HepG2 (cell line): ENCODE results near the gene FAM222B. TPM values are rescaled to one million over a fixed set of nuclear protein-coding genes. Genes with fewer than 3 reads are reported as not detected.

Experiments
- CENPX ChIP-seq: sonication (generic); formaldehyde crosslinking; IDR thresholded peaks from 2 replicates; pipeline ENCODE4 v1.9.0; 2021; ENCODE audit warnings: mild to moderate bottlenecking, missing genetic modification reagents, moderate library complexity
- DNMT1 ChIP-seq: sonication (generic); formaldehyde crosslinking; IDR thresholded peaks from 2 replicates; pipeline ENCODE4 v1.5.1; 2020; ENCODE audit warnings: mild to moderate bottlenecking, missing genetic modification reagents
- HHEX ChIP-seq: IDR thresholded peaks from 2 replicates; pipeline ENCODE4 v1.6.1; 2016; ENCODE audit warnings: control low read depth
- MEIS2 ChIP-seq: sonication (generic); formaldehyde crosslinking; IDR thresholded peaks from 2 replicates; pipeline ENCODE4 v1.9.0; 2021; ENCODE audit warnings: mild to moderate bottlenecking, missing genetic modification reagents
- NFIC ChIP-seq: IDR thresholded peaks from 2 replicates; pipeline ENCODE4 v1.6.1; 2012; ENCODE audit warnings: mild to moderate bottlenecking, low read length, inconsistent platforms
- TERF1 ChIP-seq: sonication (generic); formaldehyde crosslinking; IDR thresholded peaks from 2 replicates; pipeline ENCODE4 v1.8.0; 2022; ENCODE audit warnings: mild to moderate bottlenecking, missing genetic modification reagents, moderate library complexity
- ZFP62 ChIP-seq: sonication (generic); formaldehyde crosslinking; IDR thresholded peaks from 2 replicates; pipeline ENCODE4 v1.4.0; 2020; ENCODE audit warnings: missing genetic modification reagents
- ZNF263 ChIP-seq: sonication (generic); formaldehyde crosslinking; IDR thresholded peaks from 2 replicates; pipeline ENCODE4 v1.4.0; 2020; ENCODE audit warnings: missing genetic modification reagents
- ZNF318 ChIP-seq: sonication (generic); formaldehyde crosslinking; IDR thresholded peaks from 2 replicates; pipeline ENCODE4 v1.4.0; 2020; ENCODE audit warnings: mild to moderate bottlenecking, missing genetic modification reagents
- ZNF691 ChIP-seq: sonication (generic); formaldehyde crosslinking; IDR thresholded peaks from 2 replicates; pipeline ENCODE4 v1.4.0; 2020; ENCODE audit warnings: missing genetic modification reagents, low read depth, mild to moderate bottlenecking, borderline replicate concordance
- polyA plus RNA-seq, 8 experiments: library from polyadenylated mRNA; depleted of rRNA in 3 of 8; stranded (reverse) in 7 of 8; unstranded in 1 of 8; fragments of >200 nt; fragmentation: Illumina TruSeq in 4 of 8; extraction: Trizol in 4 of 8; gene quantifications; 2 replicates each; pipeline versions ENCODE4 v1.2.1 to v1.2.3, GENCODE V29; 2011 to 2016; ENCODE audit warnings: low read depth in 4 of 8, missing spikeins in 1 of 8, mixed read lengths in 1 of 8; ENCODE audit not compliant: insufficient read depth in 1 of 8
- total RNA-seq, 5 experiments: library from RNA; depleted of rRNA; stranded (reverse); fragments of >200 nt; fragmentation: Illumina TruSeq; extraction: Trizol; gene quantifications; 2 replicates each; pipeline ENCODE4 v1.2.3, GENCODE V29; 2016; ENCODE audit warnings: low read depth in 1 of 5
- TF ChIP-seq, protein P1 (sequence below): sonication (generic); formaldehyde crosslinking; IDR thresholded peaks from 2 replicates; pipeline ENCODE4; 2020; ENCODE audit warnings: missing genetic modification reagents, mild to moderate bottlenecking, borderline replicate concordance

FAM222B gene
- total and polyA plus RNA-seq, 2 of the 13 experiments (the other 11 are each of a cell fraction or from before 2014, with no cell fraction given): 3.5 to 7.3 TPM

DNA sequence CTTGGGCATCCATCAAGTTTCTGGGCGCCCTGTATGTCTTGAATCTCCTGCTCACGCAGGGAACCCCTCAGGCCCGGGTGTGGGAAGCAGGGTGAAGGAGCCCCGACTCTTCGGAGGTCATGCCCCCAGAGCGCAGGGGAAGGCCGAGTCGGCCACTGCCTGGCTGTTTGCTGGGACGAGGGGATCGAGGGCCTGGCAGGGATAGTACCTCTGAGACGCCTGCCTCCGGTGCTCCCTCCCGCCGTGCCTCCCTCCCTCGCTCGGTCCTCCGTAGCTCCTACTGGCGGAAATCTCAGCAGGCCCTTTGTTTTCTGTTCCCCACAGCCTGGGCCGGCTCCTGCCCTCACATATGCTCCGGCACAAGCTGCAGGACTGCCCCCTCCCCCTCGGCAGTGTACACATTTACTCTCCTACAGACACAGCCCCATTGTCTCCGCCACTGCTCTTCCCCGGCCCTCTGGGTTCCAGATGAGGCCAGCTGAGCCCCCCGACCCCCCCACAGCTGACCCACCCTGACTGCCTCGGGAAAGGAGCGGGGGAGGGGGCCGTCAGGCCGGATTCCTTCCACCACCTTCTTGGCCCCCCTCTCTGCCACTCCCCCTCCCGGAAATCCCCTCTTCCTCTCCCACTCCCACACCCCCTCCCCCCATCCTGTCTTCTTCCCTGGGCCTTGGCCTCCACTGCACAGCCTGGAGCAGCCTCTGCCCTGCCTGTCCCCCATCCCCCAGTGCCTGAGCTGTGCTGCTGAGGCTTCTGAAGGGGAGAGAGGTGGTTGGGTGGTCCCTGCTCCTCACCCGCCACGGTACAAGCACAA, 97.4 kb downstream of the FAM222B start (continued):
- TF ChIP-seq ZNF318 (CRISPR knock-in tag): no peak; the same call in 1 of the 2 replicates
- TF ChIP-seq NFIC: no peak
- no peak for TF ChIP-seq DNMT1
- TF ChIP-seq ZNF263 (CRISPR knock-in tag): peak; percentile 98
- no peak for TF ChIP-seq MEIS2
- no peak for TF ChIP-seq ZFP62 (CRISPR knock-in tag)
- TF ChIP-seq, protein P1, sequence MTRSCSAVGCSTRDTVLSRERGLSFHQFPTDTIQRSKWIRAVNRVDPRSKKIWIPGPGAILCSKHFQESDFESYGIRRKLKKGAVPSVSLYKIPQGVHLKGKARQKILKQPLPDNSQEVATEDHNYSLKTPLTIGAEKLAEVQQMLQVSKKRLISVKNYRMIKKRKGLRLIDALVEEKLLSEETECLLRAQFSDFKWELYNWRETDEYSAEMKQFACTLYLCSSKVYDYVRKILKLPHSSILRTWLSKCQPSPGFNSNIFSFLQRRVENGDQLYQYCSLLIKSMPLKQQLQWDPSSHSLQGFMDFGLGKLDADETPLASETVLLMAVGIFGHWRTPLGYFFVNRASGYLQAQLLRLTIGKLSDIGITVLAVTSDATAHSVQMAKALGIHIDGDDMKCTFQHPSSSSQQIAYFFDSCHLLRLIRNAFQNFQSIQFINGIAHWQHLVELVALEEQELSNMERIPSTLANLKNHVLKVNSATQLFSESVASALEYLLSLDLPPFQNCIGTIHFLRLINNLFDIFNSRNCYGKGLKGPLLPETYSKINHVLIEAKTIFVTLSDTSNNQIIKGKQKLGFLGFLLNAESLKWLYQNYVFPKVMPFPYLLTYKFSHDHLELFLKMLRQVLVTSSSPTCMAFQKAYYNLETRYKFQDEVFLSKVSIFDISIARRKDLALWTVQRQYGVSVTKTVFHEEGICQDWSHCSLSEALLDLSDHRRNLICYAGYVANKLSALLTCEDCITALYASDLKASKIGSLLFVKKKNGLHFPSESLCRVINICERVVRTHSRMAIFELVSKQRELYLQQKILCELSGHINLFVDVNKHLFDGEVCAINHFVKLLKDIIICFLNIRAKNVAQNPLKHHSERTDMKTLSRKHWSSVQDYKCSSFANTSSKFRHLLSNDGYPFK (CRISPR knock-in tag): no peak
- TF ChIP-seq CENPX: no peak
- TF ChIP-seq HHEX (CRISPR knock-in tag): no peak
- peak; percentile 53; the same call in 1 of the 2 replicates for TF ChIP-seq ZNF691
- TF ChIP-seq TERF1 (CRISPR knock-in tag): no peak
